WTC11 (cell line): ENCODE results near the gene CLPTM1L. TPM values are rescaled to one million over a fixed set of nuclear protein-coding genes. Genes with fewer than 3 reads are reported as not detected.

Experiments used
- ATAC-seq: fragments of 200-7000 bp; cut with Tn5 transposase; 2 replicates; pipeline ENCODE4 v1.10.0; 2021; ENCODE audit warnings: mild to moderate bottlenecking, moderate library complexity
- CTCF ChIA-PET: fragments of 300-600 bp; sonication (Branson Sonifier 250); formaldehyde crosslinking; loops from one replicate; lab custom pipeline; 2021; ENCODE audit warnings: antibody characterized with exemption; lab: Charles Lee
- POLR2A ChIA-PET: fragments of 350-600 bp; sonication (Branson Sonifier 250); formaldehyde crosslinking; loops from one replicate; lab custom pipeline; 2021; ENCODE audit warnings: antibody characterized with exemption; lab: Charles Lee
- DNase-seq: peaks from one replicate; pipeline ENCODE4 v3.0.0; 2021; ENCODE audit warnings: low spot score
- H3K27ac Mint-ChIP-seq: 2 replicates; pipeline ENCODE4 v1.8.0; 2021; ENCODE audit warnings: mixed read lengths
- H3K27me3 Mint-ChIP-seq: 2 replicates; pipeline ENCODE4 v1.8.0; 2021; ENCODE audit warnings: low read depth, mild to moderate bottlenecking, moderate library complexity, mixed read lengths
- H3K36me3 Mint-ChIP-seq: 2 replicates; pipeline ENCODE4 v1.8.0; 2021; ENCODE audit warnings: mixed read lengths
- H3K4me1 Mint-ChIP-seq: 2 replicates; pipeline ENCODE4 v1.8.0; 2022; ENCODE audit warnings: mixed read lengths
- H3K4me3 Mint-ChIP-seq: 2 replicates; pipeline ENCODE4 v1.8.0; 2021; ENCODE audit warnings: mild to moderate bottlenecking, moderate library complexity, mixed read lengths
- H3K9me3 Mint-ChIP-seq: 2 replicates; pipeline ENCODE4 v1.8.0; 2021; ENCODE audit warnings: mixed read lengths
- ARID4B ChIP-seq: sonication (generic); formaldehyde crosslinking; IDR thresholded peaks from 2 replicates; pipeline ENCODE4 v1.8.0; 2023; ENCODE audit warnings: missing genetic modification reagents, mild to moderate bottlenecking, borderline replicate concordance
- ATF1 ChIP-seq: sonication (generic); formaldehyde crosslinking; IDR thresholded peaks from 2 replicates; pipeline ENCODE4 v1.8.1; 2023; ENCODE audit warnings: mild to moderate bottlenecking, moderate library complexity, missing genetic modification reagents
- ETV6 ChIP-seq: sonication (generic); formaldehyde crosslinking; IDR thresholded peaks from 2 replicates; pipeline ENCODE4 v1.8.1; 2022; ENCODE audit warnings: mild to moderate bottlenecking, missing genetic modification reagents
- FOXK1 ChIP-seq: sonication (generic); formaldehyde crosslinking; IDR thresholded peaks from 2 replicates; pipeline ENCODE4 v1.8.0; 2022; ENCODE audit warnings: mild to moderate bottlenecking, moderate library complexity, missing genetic modification reagents
- GRHL2 ChIP-seq: fragments of 250-450 bp; sonication (Bioruptor Pico); IDR thresholded peaks from 2 replicates; pipeline ENCODE4 v1.8.0; 2022; ENCODE audit warnings: mild to moderate bottlenecking, moderate library complexity; ENCODE audit not compliant: insufficient replicate concordance, severe bottlenecking
- HMGA2 ChIP-seq: fragments of 250-450 bp; sonication (Bioruptor Pico); IDR thresholded peaks from 2 replicates; pipeline ENCODE4 v1.4.0; 2021; ENCODE audit warnings: mild to moderate bottlenecking, moderate library complexity
- IRF2 ChIP-seq: sonication (generic); formaldehyde crosslinking; IDR thresholded peaks from 2 replicates; pipeline ENCODE4 v1.8.0; 2022; ENCODE audit warnings: low read depth, missing genetic modification reagents, borderline replicate concordance
- NFATC4 ChIP-seq: fragments of 250-450 bp; sonication (Bioruptor Pico); IDR thresholded peaks from 2 replicates; pipeline ENCODE4 v1.9.0; 2021; ENCODE audit warnings: mild to moderate bottlenecking
- NR3C1 ChIP-seq: sonication (generic); formaldehyde crosslinking; conservative IDR thresholded peaks from 2 replicates; pipeline ENCODE4 v1.8.1; 2023; ENCODE audit warnings: low read depth, mild to moderate bottlenecking, missing genetic modification reagents
- OVOL2 ChIP-seq: fragments of 250-450 bp; sonication (Bioruptor Pico); IDR thresholded peaks from 2 replicates; pipeline ENCODE4 v1.9.0; 2021; ENCODE audit warnings: mild to moderate bottlenecking, borderline replicate concordance
- RORB ChIP-seq: fragments of 250-450 bp; sonication (Bioruptor Pico); IDR thresholded peaks from 2 replicates; pipeline ENCODE4 v1.9.0; 2021; ENCODE audit warnings: mild to moderate bottlenecking
- ZNF425 ChIP-seq: fragments of 250-450 bp; sonication (Bioruptor Pico); conservative IDR thresholded peaks from 2 replicates; pipeline ENCODE4 v1.9.0; 2021; ENCODE audit warnings: mild to moderate bottlenecking
- total RNA-seq: library from RNA; stranded (reverse); gene quantifications from 3 replicates; pipeline ENCODE4 v1.2.3, GENCODE V29; 2021
- TF ChIP-seq, protein P1 (sequence below): sonication (generic); formaldehyde crosslinking; IDR thresholded peaks from 2 replicates; pipeline ENCODE4 v1.8.1; 2022; ENCODE audit warnings: low read depth, missing genetic modification reagents, borderline replicate concordance
- TF ChIP-seq, protein P2 (sequence below): sonication (generic); formaldehyde crosslinking; IDR thresholded peaks from 2 replicates; pipeline ENCODE4 v1.8.1; 2022; ENCODE audit warnings: low read depth, mild to moderate bottlenecking, moderate library complexity, missing genetic modification reagents, borderline replicate concordance

The CLPTM1L gene
- total RNA-seq, 1 experiment from 2014 or later, result 92.8 TPM

- TF ChIP-seq, protein P1, sequence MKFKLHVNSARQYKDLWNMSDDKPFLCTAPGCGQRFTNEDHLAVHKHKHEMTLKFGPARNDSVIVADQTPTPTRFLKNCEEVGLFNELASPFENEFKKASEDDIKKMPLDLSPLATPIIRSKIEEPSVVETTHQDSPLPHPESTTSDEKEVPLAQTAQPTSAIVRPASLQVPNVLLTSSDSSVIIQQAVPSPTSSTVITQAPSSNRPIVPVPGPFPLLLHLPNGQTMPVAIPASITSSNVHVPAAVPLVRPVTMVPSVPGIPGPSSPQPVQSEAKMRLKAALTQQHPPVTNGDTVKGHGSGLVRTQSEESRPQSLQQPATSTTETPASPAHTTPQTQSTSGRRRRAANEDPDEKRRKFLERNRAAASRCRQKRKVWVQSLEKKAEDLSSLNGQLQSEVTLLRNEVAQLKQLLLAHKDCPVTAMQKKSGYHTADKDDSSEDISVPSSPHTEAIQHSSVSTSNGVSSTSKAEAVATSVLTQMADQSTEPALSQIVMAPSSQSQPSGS (CRISPR knock-in tag), result no peak
These were observed 1.9 kb upstream of the CLPTM1L start (continued) for GRCh38 chr5:1346627-1347440.

- TF ChIP-seq ETV6 (CRISPR knock-in tag) (no peak), OVOL2 (CRISPR knock-in tag) (no peak), NR3C1 (CRISPR knock-in tag) (no peak), IRF2 (CRISPR knock-in tag) (no peak), RORB (CRISPR knock-in tag) (no peak), HMGA2 (CRISPR knock-in tag) (no peak), NFATC4 (CRISPR knock-in tag) (no peak), ATF1 (CRISPR knock-in tag) (no peak), GRHL2 (CRISPR knock-in tag) (no peak)
- TF ChIP-seq, protein P2, sequence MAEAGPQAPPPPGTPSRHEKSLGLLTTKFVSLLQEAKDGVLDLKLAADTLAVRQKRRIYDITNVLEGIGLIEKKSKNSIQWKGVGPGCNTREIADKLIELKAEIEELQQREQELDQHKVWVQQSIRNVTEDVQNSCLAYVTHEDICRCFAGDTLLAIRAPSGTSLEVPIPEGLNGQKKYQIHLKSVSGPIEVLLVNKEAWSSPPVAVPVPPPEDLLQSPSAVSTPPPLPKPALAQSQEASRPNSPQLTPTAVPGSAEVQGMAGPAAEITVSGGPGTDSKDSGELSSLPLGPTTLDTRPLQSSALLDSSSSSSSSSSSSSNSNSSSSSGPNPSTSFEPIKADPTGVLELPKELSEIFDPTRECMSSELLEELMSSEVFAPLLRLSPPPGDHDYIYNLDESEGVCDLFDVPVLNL (CRISPR knock-in tag), result no peak
- peak overlapping the region; percentile 70 for H3K4me3 Mint-ChIP-seq
- H3K4me1 Mint-ChIP-seq, result peaks cover 17% of the 10 kb centered on the region
- H3K27ac Mint-ChIP-seq, result no peak overlapping the region
- ChIA-PET CTCF (interaction anchor here (1.2 to 2.1 kb wide), 2 partner anchors 122 to 299 kb away, joined by 3 to 9 read pairs; no protein-coding TSS in a partner anchor), POLR2A (no interaction called here)
- ATAC-seq (no peak), DNase-seq (no peak)
- H3K27me3 Mint-ChIP-seq, result no peaks in the 10 kb centered on the region; the same call in 1 of the 2 replicates
- H3K9me3 Mint-ChIP-seq, result no peaks in the 10 kb centered on the region
- peaks cover 20% of the 10 kb centered on the region for H3K36me3 Mint-ChIP-seq
These were observed 1.2 kb upstream of the CLPTM1L start for GRCh38 chr5:1345876-1346626.

GRCh38 chr5:1343931-1344901, 683 bp downstream of the CLPTM1L start:
- Mint-ChIP-seq H3K4me1 (peaks cover 17% of the 10 kb centered on the region), H3K27ac (peak overlapping the region; percentile 89), H3K36me3 (peaks cover 31% of the 10 kb centered on the region), H3K4me3 (peak overlapping the region; percentile 90), H3K9me3 (no peaks in the 10 kb centered on the region), H3K27me3 (no peaks in the 10 kb centered on the region; the same call in 1 of the 2 replicates)
- DNase-seq (peak; percentile 31), ATAC-seq (peak; percentile 20)
- POLR2A ChIA-PET, result interaction anchor here (0.5 kb wide), 1 partner anchor 1067 kb away, joined by 6 read pairs; no protein-coding TSS in a partner anchor
- CTCF ChIA-PET, result interaction anchor here (0.7 to 2.1 kb wide), 3 partner anchors 36 to 300 kb away, joined by 3 to 9 read pairs (median 5); no protein-coding TSS in a partner anchor
- TF ChIP-seq ZNF425 (no peak), FOXK1 (CRISPR knock-in tag) (0 out of 2 replicates have a peak, but pooled peaks have one; percentile 38), ARID4B (CRISPR knock-in tag) (0 out of 2 replicates have a peak, but pooled peaks have one; percentile 55)
